SK-N-SH (cell line): ENCODE data around the gene DDT. TPM values are rescaled to one million over a fixed set of nuclear protein-coding genes. Genes with fewer than 3 reads are reported as not detected.

Experiments
- CTCF ChIA-PET: fragments of 300-600, 350-600 bp; formaldehyde crosslinking; extraction: SDS; loops from one replicate; lab custom pipeline; 2021; lab: Yijun Ruan, JAX
- POLR2A ChIA-PET: fragments of 350-600 bp; sonication (Branson Sonifier 250); formaldehyde crosslinking; extraction: SDS; loops from one replicate; lab custom pipeline; 2020; ENCODE audit warnings: antibody characterized with exemption, inconsistent platforms; lab: Yijun Ruan, JAX
- DNase-seq: peaks from one replicate; pipeline ENCODE4 v3.0.0; 2012
- H2AFZ ChIP-seq: fragments of 200-600 bp; sonication (generic); 2 replicates; pipeline ENCODE4 v1.8.1; 2016; ENCODE audit warnings: antibody characterized with exemption, mild to moderate bottlenecking, low read depth
- H3F3A ChIP-seq: fragments of 200-600 bp; sonication (generic); replicated peaks from 2 replicates; pipeline ENCODE3; 2016; ENCODE audit warnings: antibody characterized with exemption, mild to moderate bottlenecking; ENCODE audit not compliant: insufficient read depth
- H3K27ac ChIP-seq, 2 experiments: fragments of 200-500 bp in 1 of 2; fragments of 200-600 bp in 1 of 2; sonication (Bioruptor generic) in 1 of 2; sonication (generic), shearing (Covaris generic) in 1 of 2; 2 replicates each; pipeline versions ENCODE4 v1.5.1 to v1.6.1; 2014 to 2016; ENCODE audit warnings: low read depth in 2 of 2, inconsistent platforms in 1 of 2, low read length in 1 of 2, mild to moderate bottlenecking in 1 of 2, mixed read lengths in 1 of 2
- H3K27me3 ChIP-seq: fragments of 200-600 bp; sonication (generic), shearing (Covaris generic); 2 replicates; pipeline ENCODE4 v1.6.1; 2016; ENCODE audit warnings: mixed run types; ENCODE audit not compliant: insufficient read depth
- H3K36me3 ChIP-seq, 2 experiments: fragments of 200-500 bp in 1 of 2; fragments of 200-600 bp in 1 of 2; sonication (Bioruptor generic) in 1 of 2; sonication (generic) in 1 of 2; replicated peaks in 1 of 2; 2 replicates each; pipeline versions ENCODE3 to v1.5.1; 2014 to 2016; ENCODE audit warnings: low read length in 1 of 2, mild to moderate bottlenecking in 1 of 2; ENCODE audit not compliant: insufficient read depth in 2 of 2, control insufficient read depth in 1 of 2
- H3K4me1 ChIP-seq, 2 experiments: fragments of 200-500 bp in 1 of 2; fragments of 200-600 bp in 1 of 2; sonication (Bioruptor generic) in 1 of 2; sonication (generic), shearing (Covaris generic) in 1 of 2; 2 replicates each; pipeline versions ENCODE4 v1.5.1 to v1.6.1; 2014 to 2016; ENCODE audit warnings: low read depth in 1 of 2, low read length in 1 of 2, mixed run types in 1 of 2; ENCODE audit not compliant: insufficient read depth in 2 of 2, control insufficient read depth in 1 of 2
- H3K4me2 ChIP-seq: fragments of 200-600 bp; sonication (generic), shearing (Covaris generic); 2 replicates; pipeline ENCODE4 v1.6.1; 2017; ENCODE audit warnings: mixed run types
- H3K4me3 ChIP-seq, 2 experiments: fragments of 200-500 bp in 1 of 2; fragments of 200-600 bp in 1 of 2; sonication (Bioruptor generic) in 1 of 2; sonication (generic), shearing (Covaris generic) in 1 of 2; 2 replicates each; pipeline versions ENCODE4 v1.5.1 to v1.8.1; 2014 to 2016; ENCODE audit warnings: low read depth in 2 of 2, inconsistent platforms in 1 of 2, low read length in 1 of 2, mild to moderate bottlenecking in 1 of 2, mixed read lengths in 1 of 2, moderate library complexity in 1 of 2
- H3K79me2 ChIP-seq: fragments of 200-600 bp; sonication (generic); 2 replicates; pipeline ENCODE4 v1.8.1; 2017; ENCODE audit warnings: mild to moderate bottlenecking; ENCODE audit not compliant: insufficient read depth
- H3K9ac ChIP-seq: fragments of 200-600 bp; sonication (generic); 2 replicates; pipeline ENCODE4 v1.6.1; 2017; ENCODE audit warnings: mixed run types
- H3K9me2 ChIP-seq: fragments of 200-600 bp; sonication (generic); 2 replicates; pipeline ENCODE4 v1.6.1; 2017; ENCODE audit warnings: mixed run types
- H3K9me3 ChIP-seq: fragments of 200-600 bp; sonication (generic); 2 replicates; pipeline ENCODE4 v1.6.1; 2017; ENCODE audit warnings: mixed run types, mild to moderate bottlenecking, moderate library complexity
- H4K20me1 ChIP-seq: fragments of 200-600 bp; sonication (generic); 2 replicates; pipeline ENCODE4 v1.6.1; 2017; ENCODE audit warnings: mild to moderate bottlenecking, mixed run types; ENCODE audit not compliant: insufficient read depth
- EZH2phosphoT487 ChIP-seq: fragments of 200-600 bp; sonication (generic); IDR thresholded peaks from 2 replicates; pipeline ENCODE4 v1.6.1; 2017; ENCODE audit warnings: low read depth, mixed run types, mild to moderate bottlenecking, antibody characterized with exemption, moderate library complexity, borderline replicate concordance
- IRF3 ChIP-seq: fragments of 150-350 bp; IDR thresholded peaks from 2 replicates; pipeline ENCODE4 v1.6.1; 2016; ENCODE audit warnings: mild to moderate bottlenecking, low read depth, low read length
- JUND ChIP-seq: IDR thresholded peaks from 2 replicates; pipeline ENCODE4 v1.4.0; 2012
- MEF2A ChIP-seq: IDR thresholded peaks from 2 replicates; pipeline ENCODE4 v1.4.0; 2012; ENCODE audit warnings: low read depth, borderline replicate concordance
- NRF1 ChIP-seq: IDR thresholded peaks from 2 replicates; pipeline ENCODE4 v1.6.1; 2012; ENCODE audit warnings: low read depth, mild to moderate bottlenecking, low read length
- RCOR1 ChIP-seq: fragments of 150-350 bp; IDR thresholded peaks from 2 replicates; pipeline ENCODE4 v1.6.1; 2017; ENCODE audit warnings: antibody characterized with exemption, low read length
- RFX5 ChIP-seq: IDR thresholded peaks from 2 replicates; pipeline ENCODE4 v1.6.1; 2012; ENCODE audit warnings: mild to moderate bottlenecking, improper control_type of control experiment, low read length
- TAF1 ChIP-seq: IDR thresholded peaks from 2 replicates; pipeline ENCODE4 v1.6.1; 2012; ENCODE audit warnings: low read depth, mild to moderate bottlenecking, low read length, moderate library complexity, borderline replicate concordance
- TEAD4 ChIP-seq: IDR thresholded peaks from 2 replicates; pipeline ENCODE4 v1.4.0; 2012; ENCODE audit warnings: mild to moderate bottlenecking, borderline replicate concordance; ENCODE audit not compliant: insufficient read depth
- WGBS: methylation state at CpG from one replicate; pipeline ENCODE4 v1.1.6; 2017; ENCODE audit warnings: low lambda C conversion rate; 5-methylcytosine and 5-hydroxymethylcytosine counted together
- polyA plus RNA-seq, 3 experiments: library from polyadenylated mRNA; depleted of rRNA; stranded (reverse); fragments of >200 nt; gene quantifications; 2 replicates each; pipeline ENCODE4 v1.2.3, GENCODE V29; 2012
- TF ChIP-seq, protein P1 (sequence below): fragments of 200-600 bp; sonication (generic); IDR thresholded peaks from 2 replicates; pipeline ENCODE4 v1.6.1; 2017; ENCODE audit warnings: antibody characterized with exemption, mild to moderate bottlenecking, moderate library complexity
- TF ChIP-seq, protein P2 (sequence below): IDR thresholded peaks from 2 replicates; pipeline ENCODE4 v1.4.0; 2012; ENCODE audit warnings: low read depth
- TF ChIP-seq, protein P3 (sequence below): IDR thresholded peaks from 2 replicates; pipeline ENCODE4; 2012
- TF ChIP-seq, protein P4 (sequence below): IDR thresholded peaks from 2 replicates; pipeline ENCODE4 v1.4.0; 2012; ENCODE audit warnings: low read depth, borderline replicate concordance

The DDT gene
- polyA plus RNA-seq, 1 of the 3 experiments (the other 2 are of a cell fraction), result 198 TPM

GRCh38 chr22:24003887-24004286, 29.6 kb upstream of the DDT start:
- H3K4me2 ChIP-seq, result no peak overlapping the region
- H3F3A ChIP-seq, result no peaks in the 10 kb centered on the region
- H3K9ac ChIP-seq, result no peak overlapping the region
- H3K27ac ChIP-seq, result no peak overlapping the region
- H3K79me2 ChIP-seq, result no peaks in the 10 kb centered on the region
- CTCF ChIA-PET, result interaction anchor here (0.6 to 1.3 kb wide), 4 partner anchors 151 to 478 kb away, joined by 3 read pairs; no protein-coding TSS in a partner anchor
- no peaks in the 10 kb centered on the region for H3K9me2 ChIP-seq
- no peaks in the 10 kb centered on the region for H3K36me3 ChIP-seq
- POLR2A ChIA-PET, result no interaction called here
- H3K27me3 ChIP-seq, result no peaks in the 10 kb centered on the region
- DNase-seq, result no peak
- peaks cover 0 to 5% of the 10 kb centered on the region in 2 experiments; a peak in 1 of 4 replicates for H3K4me1 ChIP-seq
- no peaks in the 10 kb centered on the region for H3K9me3 ChIP-seq
- TF ChIP-seq TEAD4 (no peak), EZH2phosphoT487 (no peak), TAF1 (no peak)
- TF ChIP-seq, all 33 proteins: peak for 0
- no peak overlapping the region for H3K4me3 ChIP-seq
- H2AFZ ChIP-seq, result no peak overlapping the region
- no peaks in the 10 kb centered on the region for H4K20me1 ChIP-seq
- WGBS, result 77% methylated on average over 8 of the region's 9 CpGs

- TF ChIP-seq JUND, result no peak
- no peak for TF ChIP-seq MEF2A
- TF ChIP-seq, protein P1, sequence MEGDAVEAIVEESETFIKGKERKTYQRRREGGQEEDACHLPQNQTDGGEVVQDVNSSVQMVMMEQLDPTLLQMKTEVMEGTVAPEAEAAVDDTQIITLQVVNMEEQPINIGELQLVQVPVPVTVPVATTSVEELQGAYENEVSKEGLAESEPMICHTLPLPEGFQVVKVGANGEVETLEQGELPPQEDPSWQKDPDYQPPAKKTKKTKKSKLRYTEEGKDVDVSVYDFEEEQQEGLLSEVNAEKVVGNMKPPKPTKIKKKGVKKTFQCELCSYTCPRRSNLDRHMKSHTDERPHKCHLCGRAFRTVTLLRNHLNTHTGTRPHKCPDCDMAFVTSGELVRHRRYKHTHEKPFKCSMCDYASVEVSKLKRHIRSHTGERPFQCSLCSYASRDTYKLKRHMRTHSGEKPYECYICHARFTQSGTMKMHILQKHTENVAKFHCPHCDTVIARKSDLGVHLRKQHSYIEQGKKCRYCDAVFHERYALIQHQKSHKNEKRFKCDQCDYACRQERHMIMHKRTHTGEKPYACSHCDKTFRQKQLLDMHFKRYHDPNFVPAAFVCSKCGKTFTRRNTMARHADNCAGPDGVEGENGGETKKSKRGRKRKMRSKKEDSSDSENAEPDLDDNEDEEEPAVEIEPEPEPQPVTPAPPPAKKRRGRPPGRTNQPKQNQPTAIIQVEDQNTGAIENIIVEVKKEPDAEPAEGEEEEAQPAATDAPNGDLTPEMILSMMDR, result no peak
- TF ChIP-seq NRF1, result no peak
- TF ChIP-seq, protein P2, sequence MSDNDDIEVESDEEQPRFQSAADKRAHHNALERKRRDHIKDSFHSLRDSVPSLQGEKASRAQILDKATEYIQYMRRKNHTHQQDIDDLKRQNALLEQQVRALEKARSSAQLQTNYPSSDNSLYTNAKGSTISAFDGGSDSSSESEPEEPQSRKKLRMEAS, result no peak
- TF ChIP-seq, protein P3, sequence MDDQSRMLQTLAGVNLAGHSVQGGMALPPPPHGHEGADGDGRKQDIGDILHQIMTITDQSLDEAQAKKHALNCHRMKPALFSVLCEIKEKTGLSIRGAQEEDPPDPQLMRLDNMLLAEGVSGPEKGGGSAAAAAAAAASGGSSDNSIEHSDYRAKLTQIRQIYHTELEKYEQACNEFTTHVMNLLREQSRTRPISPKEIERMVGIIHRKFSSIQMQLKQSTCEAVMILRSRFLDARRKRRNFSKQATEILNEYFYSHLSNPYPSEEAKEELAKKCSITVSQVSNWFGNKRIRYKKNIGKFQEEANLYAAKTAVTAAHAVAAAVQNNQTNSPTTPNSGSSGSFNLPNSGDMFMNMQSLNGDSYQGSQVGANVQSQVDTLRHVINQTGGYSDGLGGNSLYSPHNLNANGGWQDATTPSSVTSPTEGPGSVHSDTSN, result no peak
- TF ChIP-seq RFX5, result no peak
- TF ChIP-seq, protein P4, sequence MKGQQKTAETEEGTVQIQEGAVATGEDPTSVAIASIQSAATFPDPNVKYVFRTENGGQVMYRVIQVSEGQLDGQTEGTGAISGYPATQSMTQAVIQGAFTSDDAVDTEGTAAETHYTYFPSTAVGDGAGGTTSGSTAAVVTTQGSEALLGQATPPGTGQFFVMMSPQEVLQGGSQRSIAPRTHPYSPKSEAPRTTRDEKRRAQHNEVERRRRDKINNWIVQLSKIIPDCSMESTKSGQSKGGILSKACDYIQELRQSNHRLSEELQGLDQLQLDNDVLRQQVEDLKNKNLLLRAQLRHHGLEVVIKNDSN, result no peak
- no peak for TF ChIP-seq IRF3
- TF ChIP-seq RCOR1, result no peak
- TF ChIP-seq EZH2phosphoT487, result no peak
- Histone ChIP-seq H3K27ac (no peak overlapping the region), H3F3A (no peaks in the 10 kb centered on the region), H2AFZ (no peak overlapping the region), H3K27me3 (no peaks in the 10 kb centered on the region), H3K79me2 (no peaks in the 10 kb centered on the region), H3K36me3 (no peaks in the 10 kb centered on the region), H3K4me3 (no peak overlapping the region), H3K9me2 (no peaks in the 10 kb centered on the region), H3K4me1 (peaks cover 0 to 5% of the 10 kb centered on the region in 2 experiments; a peak in 1 of 4 replicates), H3K4me2 (no peak overlapping the region), H3K9ac (no peak overlapping the region), H4K20me1 (no peaks in the 10 kb centered on the region), H3K9me3 (no peaks in the 10 kb centered on the region)
- POLR2A ChIA-PET, result no interaction called here
- WGBS, result 73% methylated on average over 5 of the region's 5 CpGs
- DNase-seq, result no peak
- CTCF ChIA-PET, result interaction anchor here (0.6 kb wide), 1 partner anchor 173 kb away, joined by 4 read pairs; no protein-coding TSS in a partner anchor
These were observed 28.6 kb upstream of the DDT start for GRCh38 chr22:24002851-24003250.
